GM21723 (cell line): ENCODE data around the gene EIF2AK3.
"Not testable (repeated sequence)": the region's sequence is repeated elsewhere in the genome, so short reads cannot be mapped to it uniquely, and the experiment has no call there.

Experiments
- ATAC-seq: cut with Tn5 transposase; IDR thresholded peaks from one replicate; pipeline ENCODE4 v1.9.1; 2021; ENCODE audit warnings: mild to moderate bottlenecking, moderate library complexity; ENCODE audit not compliant: unreplicated experiment

The EIF2AK3 gene

DNA sequence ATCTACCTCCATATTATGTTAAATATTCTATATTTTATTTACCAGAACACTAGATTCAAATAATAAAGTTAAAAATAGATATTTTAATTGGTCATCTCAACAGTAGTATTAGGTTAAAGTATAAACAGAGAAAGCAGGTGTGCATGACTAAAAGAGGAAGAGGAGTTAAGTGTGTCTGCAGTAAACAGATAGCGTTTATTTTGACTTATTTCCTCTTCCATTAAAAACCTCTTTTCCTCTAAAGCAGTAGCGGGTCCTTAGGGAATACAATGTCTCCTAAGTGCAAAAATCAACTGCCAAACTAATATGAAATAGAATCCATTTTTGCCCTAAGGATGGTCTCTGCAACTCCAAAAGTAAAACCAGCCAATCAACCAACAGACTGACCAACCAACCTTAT lies 27.7 kb downstream of the EIF2AK3 start:
- ATAC-seq = no peak

DNA sequence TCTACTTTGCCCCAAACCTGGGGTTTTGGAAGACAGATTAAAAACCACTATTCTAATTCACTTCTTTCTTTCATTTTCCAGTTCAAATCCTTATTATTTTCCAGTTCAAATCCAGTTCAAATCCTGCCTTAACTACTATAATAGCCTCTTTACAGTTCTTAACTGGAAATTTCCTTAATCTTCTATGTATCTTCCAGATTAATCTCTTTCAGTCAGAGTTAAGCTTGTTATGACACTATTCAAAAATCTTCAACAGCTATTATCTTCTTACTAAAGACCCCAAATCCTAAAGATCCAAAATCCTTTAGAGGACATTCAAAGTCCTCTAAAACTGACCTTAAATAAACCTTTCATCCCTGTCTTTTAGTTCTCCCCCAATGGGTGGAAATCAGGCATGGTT lies 30.1 kb downstream of the EIF2AK3 start:
- no peak for ATAC-seq

DNA sequence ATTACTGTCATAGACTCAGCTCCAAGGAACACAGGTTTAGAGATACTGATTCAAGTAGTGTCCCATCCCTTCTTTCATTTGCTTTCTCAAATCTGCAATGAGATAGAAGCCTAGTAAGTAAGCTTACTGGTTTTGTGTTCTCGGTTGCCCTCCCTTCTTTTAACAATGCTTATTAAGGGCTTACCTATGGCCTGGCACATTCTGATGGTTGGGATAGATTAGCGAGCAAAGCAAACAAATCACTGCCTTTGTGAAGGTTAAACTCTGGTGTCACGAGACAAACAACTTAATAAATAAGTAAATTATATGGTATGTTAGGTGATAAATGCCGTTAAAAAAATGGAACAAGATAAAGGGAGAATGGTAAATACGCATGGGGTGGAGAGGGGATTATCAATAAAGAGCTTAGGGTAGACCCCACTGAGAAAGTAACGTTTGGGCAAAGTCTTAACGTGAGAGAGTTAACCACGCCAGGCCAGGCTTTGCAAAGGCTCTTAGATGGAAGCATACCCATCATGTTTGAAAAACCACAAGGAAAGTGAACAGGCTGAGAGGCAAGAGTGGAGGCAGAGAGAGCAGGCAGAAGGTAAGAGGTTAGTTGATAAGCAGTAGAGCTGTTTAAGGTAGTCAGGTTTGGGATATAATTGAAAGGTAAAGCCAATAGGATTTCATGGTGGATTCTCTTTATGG lies 31.0 kb downstream of the EIF2AK3 start:
- ATAC-seq = no peak

DNA sequence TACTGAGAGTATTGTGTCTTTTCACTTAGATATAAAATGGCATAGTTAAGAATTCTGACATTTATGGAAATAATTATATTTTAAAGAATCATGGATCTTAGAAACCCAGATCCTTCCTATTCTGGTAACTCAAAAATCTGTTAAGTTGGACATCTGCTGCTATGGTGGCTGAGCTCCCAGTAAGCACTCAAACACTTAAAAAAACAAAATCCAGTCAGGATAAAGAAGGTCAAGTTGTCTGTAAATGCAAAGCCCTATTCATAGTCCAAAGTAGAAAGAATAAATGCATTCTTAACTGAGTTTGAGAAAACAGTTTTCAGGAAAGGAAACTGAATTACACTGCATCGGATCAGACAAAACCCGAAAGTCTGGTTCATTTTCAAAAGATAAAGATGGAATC lies 35.6 kb downstream of the EIF2AK3 start:
- ATAC-seq = no peak

DNA sequence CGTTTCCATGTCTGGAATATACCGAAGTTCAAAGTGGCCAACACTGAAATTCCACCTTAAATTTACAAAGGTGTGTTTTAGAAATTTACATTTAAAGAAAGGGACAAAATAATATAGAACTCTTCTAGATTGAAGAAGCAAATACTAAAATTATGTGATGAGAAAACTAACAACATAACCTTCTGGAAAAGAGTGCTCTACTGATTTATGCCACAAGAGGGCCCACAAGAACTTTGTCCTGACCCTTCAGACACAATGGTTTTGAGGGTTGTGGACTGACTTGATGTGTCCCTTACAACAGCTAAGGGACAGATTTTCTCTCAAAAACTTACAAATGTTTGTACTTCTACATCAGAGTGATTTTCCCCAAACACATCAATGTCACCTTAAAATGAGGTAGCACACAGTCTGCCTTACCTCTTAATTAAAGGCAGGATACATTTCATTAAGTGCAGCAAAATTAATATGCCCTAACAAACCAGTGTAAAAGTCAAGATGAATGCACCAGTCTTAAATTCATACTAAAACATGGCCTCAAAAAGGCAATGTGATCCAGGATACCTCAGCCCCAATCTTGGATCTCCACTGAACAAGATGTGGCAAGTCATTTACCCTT lies 36.2 kb downstream of the EIF2AK3 start:
- ATAC-seq = peak; percentile 82

DNA sequence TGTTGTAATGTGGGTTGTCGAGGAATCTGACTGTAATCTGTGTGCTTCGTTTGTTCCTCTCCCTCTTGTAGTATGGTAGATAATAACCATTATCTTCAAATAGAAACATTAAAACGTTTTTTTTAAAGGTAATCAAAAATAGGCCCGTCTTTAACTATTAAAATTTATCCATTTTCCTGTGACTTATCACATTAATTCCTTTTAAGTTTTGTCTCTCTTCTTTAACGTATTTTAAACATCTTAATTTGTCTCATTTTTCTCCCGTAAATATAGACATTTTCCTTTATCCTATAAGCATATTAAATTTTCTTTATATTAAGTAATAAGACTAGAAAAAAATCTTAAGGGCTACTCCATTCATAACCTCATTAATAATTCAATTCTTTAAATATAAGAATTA lies 41.3 kb downstream of the EIF2AK3 start:
- ATAC-seq = no peak

DNA sequence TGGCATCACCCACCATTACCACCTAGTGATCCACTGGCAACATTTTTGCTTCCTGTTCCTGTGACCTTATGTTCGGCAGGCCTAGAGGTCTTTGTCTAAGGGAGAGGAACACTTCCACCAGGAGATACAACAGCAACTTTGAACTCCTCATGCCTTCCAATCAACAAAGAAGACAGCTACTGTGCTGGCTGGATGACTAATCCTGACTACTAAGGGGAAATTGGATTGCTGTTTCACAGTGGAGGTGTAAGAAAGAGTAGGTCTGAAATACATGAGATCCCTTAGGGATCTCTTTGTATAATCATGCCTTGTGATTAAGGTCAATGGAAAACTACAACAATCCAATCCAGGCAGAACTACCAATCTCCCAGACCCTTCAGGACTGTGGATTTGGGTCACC lies 45.2 kb downstream of the EIF2AK3 start:
- ATAC-seq = no peak

DNA sequence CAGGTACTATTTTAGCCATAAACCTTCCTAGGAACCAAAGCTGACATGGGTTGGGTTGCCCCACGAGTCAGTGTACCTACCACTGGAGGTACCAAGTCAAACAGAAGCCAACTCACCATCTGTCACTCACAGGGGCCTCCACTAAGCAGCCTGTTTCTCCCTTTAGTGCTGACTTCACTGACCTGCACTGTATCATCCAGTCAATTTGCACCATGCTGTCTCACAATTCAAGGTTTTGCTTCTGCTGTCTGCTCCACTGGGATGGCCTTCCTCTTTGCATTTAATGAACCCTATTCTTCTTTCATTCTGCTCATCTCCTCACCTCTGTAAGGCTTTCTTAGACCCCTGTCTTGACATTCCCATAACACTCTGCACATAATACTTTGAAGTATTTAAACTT lies 47.2 kb downstream of the EIF2AK3 start:
- no peak for ATAC-seq

DNA sequence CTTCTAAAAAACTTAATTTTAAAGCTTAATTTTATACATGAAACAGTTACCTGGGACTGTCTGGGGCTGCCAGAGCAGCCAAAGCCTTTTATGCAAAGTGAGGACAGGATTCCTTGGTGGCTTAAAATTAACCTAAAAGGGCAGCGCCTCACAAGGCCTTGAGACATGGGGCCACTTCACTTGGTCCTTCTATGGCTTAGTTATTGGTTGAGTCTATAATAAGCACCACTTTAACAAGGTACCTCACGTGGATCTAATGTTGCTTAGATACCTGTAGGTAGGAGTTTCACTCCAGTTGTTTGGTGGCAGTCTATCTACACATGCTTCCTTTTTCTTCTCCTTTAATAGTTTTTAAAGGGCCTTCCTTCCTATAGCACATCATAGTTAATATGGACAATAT lies 51.6 kb downstream of the EIF2AK3 start:
- ATAC-seq = no peak

DNA sequence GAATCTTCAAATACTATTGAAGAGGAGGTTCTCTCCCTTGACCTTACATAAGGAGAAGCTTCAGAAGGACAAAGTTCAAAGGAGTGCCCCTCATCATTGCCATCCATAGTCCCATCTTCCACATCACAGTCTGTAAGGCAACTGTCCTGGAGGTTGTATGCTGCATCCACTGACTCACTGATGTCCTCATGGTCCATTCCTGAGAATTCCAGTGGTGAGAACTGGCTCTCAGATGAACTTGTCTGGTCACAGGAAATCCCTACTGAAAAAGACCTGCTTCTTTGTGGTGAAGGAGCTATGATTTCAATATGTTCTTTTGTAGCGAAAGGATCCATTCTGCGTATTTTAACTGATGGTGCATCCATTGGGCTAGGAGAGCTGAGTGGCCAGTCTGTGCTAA lies 52.2 kb downstream of the EIF2AK3 start:
- no peak for ATAC-seq

DNA sequence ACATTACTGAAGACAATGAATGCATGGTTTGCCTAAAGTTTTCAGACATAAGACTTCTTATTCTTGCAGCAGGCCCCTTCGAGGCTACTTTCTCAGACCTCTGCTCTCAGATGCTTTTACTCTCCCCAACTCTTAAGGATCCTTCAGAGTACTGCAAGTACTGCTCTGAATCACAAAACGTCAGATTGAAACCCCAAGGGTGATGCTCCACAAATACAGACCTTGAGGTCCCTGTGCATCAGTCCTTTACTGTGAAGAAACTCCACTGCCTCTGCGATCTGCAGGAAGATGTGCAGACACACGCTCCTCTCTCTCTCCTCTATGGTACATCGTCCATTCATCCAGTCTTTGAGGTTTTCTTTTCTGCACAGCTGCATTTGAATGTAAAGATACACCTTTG lies 52.8 kb downstream of the EIF2AK3 start:
- peak; percentile 81 for ATAC-seq

DNA sequence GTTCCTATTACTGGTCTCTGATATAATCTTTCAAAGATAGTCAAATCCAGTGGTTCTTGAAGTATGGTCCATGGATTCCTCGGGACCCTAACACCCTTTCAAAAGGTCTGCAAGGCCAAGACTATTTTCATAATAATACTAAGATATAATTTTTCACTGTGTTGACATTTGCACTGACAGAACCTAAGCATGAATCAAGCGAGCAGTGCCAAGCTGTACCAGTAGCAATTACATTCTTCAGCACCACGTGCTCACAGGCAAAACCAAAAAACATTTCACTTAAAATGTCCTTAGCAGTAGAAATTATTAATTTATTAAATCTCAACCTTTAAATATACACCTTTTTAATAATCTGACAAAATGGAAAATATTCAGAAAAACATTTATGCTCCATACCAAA lies 59.1 kb downstream of the EIF2AK3 start:
- ATAC-seq = no peak

DNA sequence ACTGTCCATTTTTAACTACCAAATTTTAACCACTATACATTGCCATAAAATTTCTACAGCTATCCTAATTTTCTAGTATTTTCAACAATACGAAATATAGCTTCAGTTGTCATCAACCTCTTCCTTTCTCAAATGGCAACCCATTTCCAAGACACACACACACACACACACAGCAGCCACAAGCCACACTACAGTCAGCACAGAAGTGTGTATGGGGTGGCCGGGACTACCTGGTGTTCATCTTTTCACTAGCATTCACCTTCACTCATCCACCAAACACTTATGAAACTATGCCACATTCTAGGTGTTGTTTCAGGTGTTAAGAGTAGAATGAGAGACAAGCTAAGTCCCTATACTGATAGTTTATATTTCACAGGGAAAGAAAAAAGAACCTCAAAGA lies 62.9 kb downstream of the EIF2AK3 start:
- no peak for ATAC-seq

DNA sequence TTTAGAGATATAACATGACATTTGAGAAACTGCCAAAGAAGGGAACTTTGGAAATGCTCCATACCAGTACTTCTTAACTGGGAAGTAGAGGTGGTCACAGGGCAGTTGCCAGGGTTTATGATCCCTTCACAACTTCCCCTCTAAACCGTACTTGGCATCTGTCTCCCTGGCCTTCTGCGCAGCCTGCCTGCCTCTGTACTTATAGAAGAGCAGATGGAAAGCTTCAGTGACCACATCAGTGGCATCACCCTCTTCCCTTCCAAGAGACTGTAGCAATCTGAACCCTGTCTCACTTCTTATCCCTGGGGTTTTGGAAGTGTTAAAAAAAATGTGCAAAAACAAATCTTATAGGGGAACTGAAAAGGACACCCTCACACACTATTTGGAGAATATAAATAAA lies 64.1 kb downstream of the EIF2AK3 start:
- no peak for ATAC-seq

DNA sequence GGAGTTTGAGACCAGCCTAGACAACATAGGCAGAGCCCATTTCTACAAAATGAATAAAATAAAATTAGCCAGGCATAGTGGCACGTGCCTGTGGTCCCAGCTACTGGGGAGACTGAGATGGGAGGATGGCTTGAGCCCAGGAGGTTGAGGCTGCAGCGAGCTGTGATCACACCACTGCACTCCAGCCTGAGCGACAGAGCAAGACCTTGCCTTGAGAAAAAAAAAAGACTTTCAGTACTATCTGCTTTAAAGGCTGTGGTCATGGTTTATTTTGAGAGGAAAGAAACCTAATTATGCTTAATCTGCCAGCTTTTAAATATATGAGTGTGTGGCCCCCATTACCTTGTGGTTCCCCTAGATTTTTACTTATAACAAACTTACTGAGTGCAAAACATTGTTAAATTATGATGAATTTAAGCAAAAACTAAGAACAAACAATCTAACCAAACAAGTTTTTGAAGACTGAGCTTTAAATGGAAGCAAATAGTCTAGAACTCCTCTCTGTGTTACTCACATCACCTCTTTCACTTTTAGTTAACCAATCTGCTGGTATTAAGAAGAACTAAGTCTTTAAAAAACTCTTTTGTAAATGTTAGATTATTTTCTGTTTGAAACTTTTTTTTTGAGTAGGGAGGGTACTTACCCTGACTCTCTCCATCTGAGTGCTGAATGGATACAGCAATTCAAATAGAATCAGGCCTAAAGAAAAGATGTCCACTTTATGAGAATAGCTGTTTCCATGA lies 65.4 kb downstream of the EIF2AK3 start:
- ATAC-seq = peak; percentile 83

DNA sequence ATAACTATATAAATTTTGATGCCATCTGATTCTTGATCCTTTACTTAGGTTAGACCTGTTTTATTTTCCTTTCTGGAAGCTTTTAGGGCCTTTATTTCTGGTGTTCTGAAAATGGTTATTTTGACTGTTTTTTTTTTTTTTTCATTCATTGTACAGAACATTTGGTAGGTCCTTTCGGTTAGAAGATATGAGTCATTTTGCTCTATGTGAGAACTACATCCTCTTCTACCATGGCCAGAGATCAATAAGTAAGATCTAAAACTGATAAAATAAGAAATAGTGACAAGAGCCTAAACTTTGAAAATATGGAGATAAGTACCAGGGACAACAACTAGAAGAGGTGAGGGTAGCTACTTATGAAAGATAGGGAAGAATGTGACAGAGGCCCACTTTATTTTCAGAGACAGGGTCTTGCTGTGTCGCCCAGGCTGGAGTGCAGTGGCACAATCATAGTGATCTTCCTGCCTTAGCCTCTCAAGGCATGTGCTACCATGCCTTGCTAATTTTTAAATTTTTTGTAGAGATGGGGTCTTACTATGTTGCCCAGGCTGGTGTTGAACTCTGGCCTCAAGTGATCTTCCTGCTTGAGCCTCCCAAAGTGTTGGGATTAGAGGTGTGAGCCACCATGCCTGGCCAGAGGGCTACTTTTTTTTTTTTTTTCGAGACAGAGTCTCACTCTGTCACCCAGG lies 66.5 kb downstream of the EIF2AK3 start:
- ATAC-seq = no peak

DNA sequence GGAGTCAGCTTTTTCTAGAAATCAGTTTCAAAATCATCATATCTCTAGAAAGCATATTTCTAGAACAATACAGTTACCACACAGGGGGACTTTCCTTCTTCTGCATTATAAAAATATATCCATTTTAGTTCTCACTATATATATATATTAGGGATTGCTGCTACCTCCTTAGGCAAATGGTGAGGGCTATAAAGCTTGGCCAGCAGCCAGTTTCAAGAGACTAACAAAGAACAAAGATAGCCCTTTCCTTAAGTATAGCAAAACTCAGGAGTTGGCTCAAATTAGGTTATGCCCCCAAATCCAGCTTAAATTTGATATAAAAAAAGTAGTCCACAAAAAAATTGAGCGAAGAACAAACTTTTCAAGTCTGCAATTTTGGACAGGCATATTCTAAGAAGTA lies 70.0 kb downstream of the EIF2AK3 start:
- ATAC-seq = no peak

DNA sequence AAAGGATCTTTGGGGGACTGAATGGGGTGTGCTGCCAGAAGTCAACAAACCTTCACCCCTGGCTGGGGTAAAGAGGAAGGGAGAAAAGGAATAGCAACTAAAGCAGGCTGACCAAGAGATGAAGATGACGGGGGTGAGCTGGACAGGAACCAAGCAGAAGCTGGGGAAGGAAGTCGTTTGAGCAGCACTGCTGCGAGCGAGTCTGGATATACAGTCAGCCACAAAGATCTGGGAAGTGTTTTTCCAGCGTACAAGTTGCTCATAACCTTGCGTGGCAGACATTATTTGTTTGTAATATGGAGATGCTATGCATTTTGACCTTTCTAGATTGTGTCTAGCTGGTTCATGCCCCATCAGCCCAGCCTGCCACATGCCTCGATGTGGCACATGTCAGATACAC lies 71.2 kb downstream of the EIF2AK3 start:
- ATAC-seq = no peak

DNA sequence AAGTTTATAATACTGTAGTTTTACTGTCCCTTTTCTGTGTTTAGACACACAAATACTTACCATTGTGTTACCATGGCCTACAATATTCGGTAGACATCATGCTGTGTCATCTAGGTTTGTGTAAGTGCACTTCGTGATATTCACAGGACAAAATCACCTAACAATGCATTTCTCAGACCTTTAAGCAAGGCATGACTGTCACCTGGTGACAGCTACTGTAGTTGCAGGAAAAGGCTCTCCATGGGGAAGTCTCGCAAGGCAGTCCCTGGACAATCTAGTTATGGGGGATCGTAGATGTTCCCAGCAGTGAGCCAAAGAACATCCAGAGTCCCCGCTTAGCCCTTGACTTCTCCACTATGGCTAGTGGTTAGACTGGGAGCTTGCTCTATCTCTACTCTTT lies 73.1 kb downstream of the EIF2AK3 start:
- no peak for ATAC-seq

DNA sequence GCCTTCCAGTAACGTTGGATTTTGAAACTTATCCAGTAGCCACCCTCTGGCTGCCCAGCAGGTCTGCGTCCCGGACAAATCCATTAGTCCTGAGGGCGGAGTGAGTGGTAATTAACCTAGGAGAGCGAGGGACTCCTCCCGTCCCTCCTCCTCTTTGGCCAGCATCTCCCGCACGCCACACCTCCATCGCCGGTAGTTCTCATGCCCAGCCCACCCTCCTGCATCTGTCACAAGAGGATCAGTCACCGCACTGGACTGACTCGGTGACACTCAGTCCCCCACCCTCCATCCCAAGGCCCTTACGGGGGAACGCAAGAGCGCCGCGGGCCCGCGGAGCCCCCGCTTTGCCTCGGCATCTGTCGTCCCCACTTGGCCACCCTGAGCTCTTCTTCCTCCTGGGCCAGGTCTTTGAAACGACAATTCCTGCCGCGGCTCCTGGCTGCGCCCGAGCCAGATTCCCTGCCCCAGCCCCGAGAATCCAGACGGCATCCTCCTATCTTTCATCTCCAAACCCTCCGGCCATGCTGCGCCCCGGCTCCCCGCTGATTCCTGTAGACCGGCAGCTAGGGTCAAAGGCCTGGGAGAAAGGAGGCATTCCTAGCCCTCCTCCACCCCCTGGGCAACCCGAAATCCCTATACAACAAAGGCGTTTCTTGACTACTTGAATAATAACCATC lies 77.5 kb downstream of the EIF2AK3 start:
- ATAC-seq = no peak

DNA sequence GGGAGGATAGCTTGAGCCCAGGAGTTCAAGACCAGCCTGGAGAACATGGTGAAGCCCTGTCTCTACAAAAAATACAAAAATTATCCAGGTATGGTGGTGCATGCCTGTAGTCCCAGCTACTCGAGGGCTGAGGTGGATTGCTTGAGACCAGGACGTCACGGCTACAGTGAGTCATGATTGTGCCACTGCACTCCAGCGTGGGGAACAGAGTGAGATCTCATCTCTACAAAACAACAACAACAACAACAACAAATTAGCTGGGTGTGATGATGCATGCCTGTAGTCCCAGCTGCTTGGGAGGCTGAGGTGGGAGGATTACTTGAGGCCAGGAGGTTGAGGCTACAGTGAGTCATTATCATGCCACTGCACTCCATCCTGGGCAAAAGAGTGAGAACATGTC lies 81.0 kb downstream of the EIF2AK3 start:
- ATAC-seq = not testable (repeated sequence)
